Measurements from ENCODE around the gene PRKCZ. TPM values are rescaled to one million over a fixed set of nuclear protein-coding genes. Genes with fewer than 3 reads are reported as not detected.
"Not testable (repeated sequence)": the region's sequence is repeated elsewhere in the genome, so short reads cannot be mapped to it uniquely, and the experiment has no call there.

PRKCZ gene
- total and polyA plus RNA-seq, 7 donors, result 0.07 to 2.3 (median 0.42) TPM; not detected in 1

GRCh38 chr1:2090216-2090890 is 40.1 kb downstream of the PRKCZ start:
- TF ChIP-seq CTCF (IDR thresholded peaks at IDR 0.05), result no peak
- WGBS, 3 donors, result 83 to 87% (median 86%) methylated on average over 21 to 22 of the region's 22 CpGs
- H3K4me3 ChIP-seq, result no peak overlapping the region
- ATAC-seq (no peak), DNase-seq (no peak)
- peaks cover 0 to 52% (median 9%) of the 10 kb centered on the region in 3 donors for H3K27me3 ChIP-seq (ENCODE audit: insufficient read depth in 3 of 3, low read length in 2 of 3)
- no peaks in the 10 kb centered on the region for H3K4me1 ChIP-seq
- intact Hi-C loops (cut with DNase I), result no loop called here
- H3K9me3 ChIP-seq, result no peaks in the 10 kb centered on the region
- H3K27ac ChIP-seq, result no peak overlapping the region
- H3K36me3 ChIP-seq (ENCODE audit: insufficient read depth in 1 of 2, low read depth in 1 of 2), result no peaks in the 10 kb centered on the region

DNA sequence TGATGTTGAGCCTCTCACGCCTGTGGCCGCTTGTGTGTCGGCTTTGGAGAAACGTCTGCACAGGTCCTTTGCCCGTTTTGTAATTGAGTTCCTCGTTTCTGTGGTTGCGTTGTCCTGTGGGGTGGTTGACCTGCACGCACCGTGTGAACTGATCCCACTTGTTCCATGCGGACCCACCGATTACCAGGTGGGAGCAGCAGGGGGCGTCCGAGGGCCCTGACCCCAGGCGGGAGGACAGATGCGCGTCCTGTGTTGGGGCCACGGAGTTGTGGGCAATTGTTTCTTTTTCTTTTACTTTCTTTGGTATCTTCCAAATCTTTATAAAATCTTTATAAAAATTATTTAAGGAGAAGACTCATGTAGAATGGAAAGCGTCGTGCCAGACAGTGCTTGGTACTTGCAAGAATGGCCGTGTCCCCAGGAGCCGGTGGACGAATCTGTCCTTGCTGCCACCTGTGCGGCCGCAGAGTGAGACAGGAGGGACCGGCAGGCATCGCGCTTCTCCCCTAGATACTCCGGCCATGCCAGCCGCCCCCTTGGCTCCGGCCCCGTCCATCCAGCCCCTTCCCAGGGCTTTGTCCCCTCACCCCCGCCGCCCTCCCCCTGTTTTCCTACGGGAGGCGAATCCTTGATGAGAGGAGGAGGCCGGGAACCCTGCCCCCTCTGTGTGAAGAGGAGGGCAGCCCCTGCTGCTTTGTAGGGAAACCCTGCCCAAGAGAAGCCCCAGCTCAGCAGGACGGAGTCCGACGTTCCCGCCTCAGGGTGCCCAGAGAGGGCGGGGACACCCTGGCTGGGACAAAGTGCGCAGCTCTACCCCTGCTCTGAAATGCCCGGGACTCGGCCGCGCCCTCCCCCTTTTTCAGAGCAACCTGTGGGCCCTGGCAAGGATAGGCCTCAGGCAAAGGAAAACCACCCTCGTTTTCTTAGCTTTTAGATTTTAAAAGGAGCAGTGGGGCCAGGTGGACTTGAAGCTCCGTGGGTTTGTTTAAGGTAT is 41.7 kb downstream of the PRKCZ start:
- no peak overlapping the region for H3K27ac ChIP-seq
- no peaks in the 10 kb centered on the region for H3K9me3 ChIP-seq
- no peak overlapping the region for H3K4me3 ChIP-seq
- no peak for DNase-seq
- peaks cover 0 to 50% (median 10%) of the 10 kb centered on the region in 3 donors for H3K27me3 ChIP-seq (ENCODE audit: insufficient read depth in 3 of 3, low read length in 2 of 3)
- intact Hi-C loops (cut with DNase I), result no loop called here
- peak; percentile 41 for TF ChIP-seq CTCF (IDR thresholded peaks at IDR 0.05)
- ATAC-seq, result peak in 1 of 4 donors; percentile 50
- no peaks in the 10 kb centered on the region for H3K36me3 ChIP-seq (ENCODE audit: insufficient read depth in 1 of 2, low read depth in 1 of 2)
- whole genome bisulfite sequencing, 3 donors, result 46 to 48% (median 48%) methylated on average over 44 to 48 of the region's 48 CpGs
- H3K4me1 ChIP-seq, result no peaks in the 10 kb centered on the region

DNA sequence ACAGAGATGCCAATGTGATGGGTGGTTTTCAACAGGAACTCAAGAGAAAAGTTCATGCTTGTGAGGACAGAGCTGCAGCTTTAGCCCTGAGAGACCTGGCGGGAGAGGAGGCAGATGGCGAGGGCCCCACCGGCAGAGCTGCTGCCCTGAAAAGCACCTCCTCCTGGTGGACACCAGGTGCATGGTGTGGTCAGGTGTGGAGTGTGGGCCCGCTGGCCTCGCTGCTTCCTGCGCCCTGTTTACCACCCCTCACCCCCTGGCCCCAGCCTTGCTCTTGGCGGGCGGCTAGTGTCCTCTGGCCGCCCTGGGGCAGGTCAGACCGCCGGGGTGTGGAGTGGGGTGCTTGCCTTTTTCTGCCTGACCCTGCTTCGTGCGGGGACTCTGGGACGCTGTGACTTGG is 42.8 kb downstream of the PRKCZ start:
- H3K27ac ChIP-seq, result no peak overlapping the region
- intact Hi-C loops (cut with DNase I), result no loop called here
- DNase-seq (no peak), ATAC-seq (no peak)
- no peak overlapping the region for H3K4me3 ChIP-seq
- H3K27me3 ChIP-seq (ENCODE audit: insufficient read depth in 3 of 3, low read length in 2 of 3), result peaks cover 0 to 49% (median 10%) of the 10 kb centered on the region in 3 donors
- TF ChIP-seq CTCF (IDR thresholded peaks at IDR 0.05), result no peak
- WGBS, 3 donors, result 80 to 88% (median 83%) methylated on average over 11 to 14 of the region's 14 CpGs
- H3K4me1 ChIP-seq, result no peaks in the 10 kb centered on the region
- no peaks in the 10 kb centered on the region for H3K36me3 ChIP-seq (ENCODE audit: insufficient read depth in 1 of 2, low read depth in 1 of 2)
- H3K9me3 ChIP-seq, result no peaks in the 10 kb centered on the region

DNA sequence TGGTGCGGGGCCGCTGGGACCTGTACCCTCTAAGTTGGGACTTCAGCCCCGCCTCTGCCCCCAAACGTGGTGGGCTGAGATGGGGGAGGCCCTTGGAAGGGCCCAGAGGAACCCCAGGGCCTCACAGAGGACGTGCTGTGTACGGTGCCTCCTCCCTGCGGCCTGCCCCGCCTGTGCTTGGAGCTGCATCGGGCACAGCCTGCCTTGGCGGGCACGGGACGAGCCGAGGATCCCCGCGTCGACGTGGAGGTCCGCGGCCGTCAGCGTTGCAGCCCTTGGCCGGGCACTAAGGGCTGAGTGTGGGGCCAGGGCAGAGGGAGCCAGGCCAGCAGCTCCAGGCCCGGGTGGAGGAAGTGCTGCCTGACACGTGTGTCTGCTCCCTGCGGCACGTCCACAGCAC is 43.4 kb downstream of the PRKCZ start:
- Histone ChIP-seq H3K4me3 (no peak overlapping the region), H3K36me3 (ENCODE audit: insufficient read depth in 1 of 2, low read depth in 1 of 2) (no peaks in the 10 kb centered on the region), H3K4me1 (no peaks in the 10 kb centered on the region), H3K27ac (no peak overlapping the region), H3K9me3 (no peaks in the 10 kb centered on the region), H3K27me3 (ENCODE audit: insufficient read depth in 3 of 3, low read length in 2 of 3) (peaks cover 0 to 49% (median 9%) of the 10 kb centered on the region in 3 donors)
- WGBS, 3 donors, result 80 to 86% (median 84%) methylated on average over 15 to 26 of the region's 26 CpGs
- TF ChIP-seq CTCF (IDR thresholded peaks at IDR 0.05), result no peak
- ATAC-seq, result no peak
- intact Hi-C loops (cut with DNase I), result no loop called here
- no peak for DNase-seq

- H3K36me3 ChIP-seq (ENCODE audit: insufficient read depth in 1 of 2, low read depth in 1 of 2); intact Hi-C loops (cut with DNase I); ATAC-seq; H3K4me1 ChIP-seq; DNase-seq; H3K4me3 ChIP-seq; H3K27ac ChIP-seq; H3K9me3 ChIP-seq: not testable (repeated sequence)
- H3K27me3 ChIP-seq (ENCODE audit: insufficient read depth in 3 of 3, low read length in 2 of 3), result peaks cover 0 to 48% (median 9%) of the 10 kb centered on the region in 3 donors
- WGBS, 3 donors, result 91 to 92% (median 92%) methylated on average over 36 to 60 of the region's 60 CpGs
Measured at GRCh38 chr1:2094269-2095158, 44.3 kb downstream of the PRKCZ start.

Data from psoas muscle (tissue), 8 donors.